KMS-11 (cell line): ENCODE data around the gene RASAL2.
"Not testable (repeated sequence)": the region's sequence is repeated elsewhere in the genome, so short reads cannot be mapped to it uniquely, and the experiment has no call there.

ENCODE experiments used
- H2AFZ ChIP-seq: fragments of 200-600 bp; sonication (generic); 2 replicates; pipeline ENCODE4 v1.6.1; 2016; ENCODE audit warnings: antibody characterized with exemption, mixed run types, low read depth
- H3K27ac ChIP-seq: fragments of 200-600 bp; sonication (generic); 2 replicates; pipeline ENCODE4 v1.6.1; 2016; ENCODE audit warnings: mild to moderate bottlenecking, mixed run types
- H3K27me3 ChIP-seq: fragments of 200-600 bp; sonication (generic); 2 replicates; pipeline ENCODE4 v1.6.1; 2017; ENCODE audit warnings: mild to moderate bottlenecking, low read depth, mixed run types, moderate library complexity; ENCODE audit not compliant: insufficient read depth
- H3K36me3 ChIP-seq: fragments of 200-600 bp; sonication (generic); 2 replicates; pipeline ENCODE4 v1.6.1; 2017; ENCODE audit warnings: mild to moderate bottlenecking, mixed run types; ENCODE audit not compliant: insufficient read depth
- H3K4me1 ChIP-seq: fragments of 200-600 bp; sonication (generic); 2 replicates; pipeline ENCODE4 v1.6.1; 2016; ENCODE audit warnings: mild to moderate bottlenecking, low read depth, mixed run types; ENCODE audit not compliant: poor library complexity, severe bottlenecking
- H3K4me2 ChIP-seq: fragments of 200-600 bp; sonication (generic); 2 replicates; pipeline ENCODE4 v1.7.0; 2016; ENCODE audit warnings: mild to moderate bottlenecking, mixed run types
- H3K4me3 ChIP-seq: fragments of 200-600 bp; sonication (generic); IDR thresholded peaks from 2 replicates; pipeline ENCODE4 v1.6.1; 2017; ENCODE audit warnings: low read depth, low read length, mixed read lengths; ENCODE audit not compliant: insufficient read depth
- H3K79me2 ChIP-seq: fragments of 200-600 bp; sonication (generic); 2 replicates; pipeline ENCODE4 v1.6.1; 2016; ENCODE audit warnings: low read depth, mixed run types; ENCODE audit not compliant: insufficient read depth
- H3K9ac ChIP-seq: fragments of 200-600 bp; sonication (generic); 2 replicates; pipeline ENCODE4 v1.6.1; 2016; ENCODE audit warnings: mild to moderate bottlenecking, mixed run types
- H4K20me1 ChIP-seq: fragments of 200-600 bp; sonication (generic); 2 replicates; pipeline ENCODE4 v1.6.1; 2016; ENCODE audit warnings: mild to moderate bottlenecking, mixed run types; ENCODE audit not compliant: insufficient read depth
- CTCF ChIP-seq: fragments of 200-600 bp; sonication (generic); conservative IDR thresholded peaks from 2 replicates; pipeline ENCODE4 v1.6.1; 2017; ENCODE audit warnings: low read depth, mild to moderate bottlenecking, antibody characterized with exemption, low read length, moderate library complexity, mixed read lengths

RASAL2 gene

GRCh38 chr1:178189814-178190213 lies 95.9 kb downstream of the RASAL2 start:
- Histone ChIP-seq H3K36me3 (no peaks in the 10 kb centered on the region), H2AFZ (no peak overlapping the region), H4K20me1 (no peaks in the 10 kb centered on the region), H3K4me3 (no peak overlapping the region), H3K9ac (no peak overlapping the region), H3K79me2 (no peaks in the 10 kb centered on the region), H3K4me1 (no peaks in the 10 kb centered on the region), H3K4me2 (no peak overlapping the region), H3K27me3 (no peaks in the 10 kb centered on the region), H3K27ac (no peak overlapping the region)
- TF ChIP-seq CTCF, result peak; percentile 73

- Histone ChIP-seq H3K79me2 (no peaks in the 10 kb centered on the region), H3K9ac (no peak overlapping the region), H3K27ac (no peak overlapping the region), H3K36me3 (no peaks in the 10 kb centered on the region), H3K27me3 (no peaks in the 10 kb centered on the region), H3K4me2 (no peak overlapping the region), H4K20me1 (no peaks in the 10 kb centered on the region), H2AFZ (no peak overlapping the region), H3K4me1 (no peaks in the 10 kb centered on the region), H3K4me3 (no peak overlapping the region)
- no peak for TF ChIP-seq CTCF
These were observed 97.0 kb downstream of the RASAL2 start for GRCh38 chr1:178190881-178191280.

GRCh38 chr1:178192686-178193085 lies 98.8 kb downstream of the RASAL2 start:
- H3K9ac ChIP-seq, result no peak overlapping the region

GRCh38 chr1:178196631-178197030 lies 102.7 kb downstream of the RASAL2 start:
- Histone ChIP-seq H2AFZ (no peak overlapping the region), H3K4me2 (no peak overlapping the region), H4K20me1 (no peaks in the 10 kb centered on the region), H3K4me1 (no peaks in the 10 kb centered on the region), H3K79me2 (no peaks in the 10 kb centered on the region), H3K4me3 (no peak overlapping the region), H3K9ac (no peak overlapping the region), H3K27me3 (no peaks in the 10 kb centered on the region), H3K27ac (no peak overlapping the region), H3K36me3 (no peaks in the 10 kb centered on the region)
- TF ChIP-seq CTCF, result no peak

More at GRCh38 chr1:178192686-178193085, 98.8 kb downstream of the RASAL2 start:
- H2AFZ ChIP-seq, result no peak overlapping the region
- H3K79me2 ChIP-seq, result no peaks in the 10 kb centered on the region
- H3K27ac ChIP-seq, result no peak overlapping the region
- H4K20me1 ChIP-seq, result no peaks in the 10 kb centered on the region
- no peak overlapping the region for H3K4me2 ChIP-seq
- H3K4me1 ChIP-seq, result no peaks in the 10 kb centered on the region
- no peaks in the 10 kb centered on the region for H3K36me3 ChIP-seq
- no peak for TF ChIP-seq CTCF
- no peak overlapping the region for H3K4me3 ChIP-seq
- no peaks in the 10 kb centered on the region for H3K27me3 ChIP-seq

GRCh38 chr1:178202095-178202494 lies 108.2 kb downstream of the RASAL2 start:
- H3K4me2 ChIP-seq, H3K9ac ChIP-seq, H3K27ac ChIP-seq, H2AFZ ChIP-seq, H3K36me3 ChIP-seq, H3K27me3 ChIP-seq, H4K20me1 ChIP-seq, H3K79me2 ChIP-seq, H3K4me1 ChIP-seq, H3K4me3 ChIP-seq: not testable (repeated sequence)

GRCh38 chr1:178202546-178202945 lies 108.6 kb downstream of the RASAL2 start:
- H2AFZ ChIP-seq, H3K4me3 ChIP-seq, H3K9ac ChIP-seq, H3K36me3 ChIP-seq, H3K4me2 ChIP-seq, H3K27me3 ChIP-seq, H3K27ac ChIP-seq, H3K79me2 ChIP-seq, H4K20me1 ChIP-seq, H3K4me1 ChIP-seq: not testable (repeated sequence)

GRCh38 chr1:178208269-178208856 lies 114.5 kb downstream of the RASAL2 start:
- H4K20me1 ChIP-seq, H3K79me2 ChIP-seq, H3K27me3 ChIP-seq, H2AFZ ChIP-seq, H3K4me3 ChIP-seq, H3K4me2 ChIP-seq, H3K4me1 ChIP-seq, H3K36me3 ChIP-seq, H3K27ac ChIP-seq, H3K9ac ChIP-seq: not testable (repeated sequence)
